Ovary (tissue), 9 donors: ENCODE measurements around the gene ANAPC10. TPM values are rescaled to one million over a fixed set of nuclear protein-coding genes. Genes with fewer than 3 reads are reported as not detected.

ENCODE experiments used
- DNase-seq, 5 donors: peaks; one replicate each; pipeline ENCODE4 v3.0.0-alpha.2; 2019 to 2020
- H3K27ac ChIP-seq, 2 donors: fragments of 200-600 bp; one replicate each; pipeline versions ENCODE4 v1.5.1 to v1.8.0; 2019 to 2022
- H3K27me3 ChIP-seq: fragments of 200-600 bp; one replicate; pipeline ENCODE4 v1.8.0; 2022
- H3K36me3 ChIP-seq: fragments of 200-600 bp; sonication (generic); one replicate; pipeline ENCODE4 v1.5.1; 2019
- H3K4me1 ChIP-seq: one replicate; pipeline ENCODE4 v1.8.1; 2013; ENCODE audit warnings: mild to moderate bottlenecking, moderate library complexity; ENCODE audit not compliant: insufficient read depth
- H3K4me3 ChIP-seq: fragments of 200-600 bp; sonication (generic); one replicate; pipeline ENCODE4 v1.5.1; 2017
- H3K9me3 ChIP-seq, 2 donors: fragments of 200-600 bp in 1 of 2; sonication (generic) in 1 of 2; one replicate each; pipeline versions ENCODE4 v1.5.1 to v1.8.1; 2013 to 2019; ENCODE audit warnings: mild to moderate bottlenecking in 1 of 2, moderate library complexity in 1 of 2
- EP300 ChIP-seq: sonication (generic); formaldehyde crosslinking; IDR thresholded peaks from one replicate; pipeline ENCODE4 v1.6.1; 2017; ENCODE audit warnings: antibody characterized with exemption
- POLR2A ChIP-seq: fragments of 450-650 bp; IDR thresholded peaks from one replicate; pipeline ENCODE4 v1.6.1; 2017; ENCODE audit warnings: antibody characterized with exemption, mild to moderate bottlenecking, moderate library complexity
- WGBS, 3 donors: extraction: QIAGEN DNeasy Blood & Tissue Kit in 1 of 3; methylation state at CpG; one replicate each; pipeline versions ENCODE4 v1.1.5 to v1.1.7; 2013 to 2017; 5-methylcytosine and 5-hydroxymethylcytosine counted together
- intact Hi-C, 4 donors: fragments of 100-400 bp; cut with DNase I; formaldehyde crosslinking; loops; one replicate each; pipeline versions ENCODE4 v1.11.0 to v1.15.1; 2022 to 2023
- polyA plus RNA-seq, 2 donors: library from polyadenylated mRNA; stranded (reverse); fragments of 200-250 nt in 1 of 2; fragments of 350-450 nt in 1 of 2; fragmentation: Illumina TruSeq in 1 of 2; extraction: RNeasy Lipid Tissue Mini Kit (QIAGEN cat#74804) in 1 of 2; gene quantifications; one replicate each; pipeline ENCODE4 v1.2.3, GENCODE V29; 2013 to 2014
- total RNA-seq, 7 donors: library from RNA; depleted of rRNA in 2 of 7; stranded (reverse); fragments of >200 nt in 2 of 7; fragmentation: NEBNext Ultra II Directional in 3 of 7; extraction: Animal tissue kit (Norgen Biotek cat#: 25700) in 3 of 7; gene quantifications; one replicate each; pipeline versions ENCODE4 v1.1.0 to v1.2.4, GENCODE V29; 2016 to 2023
- TF ChIP-seq, protein P1 (sequence below), 3 donors: fragments of 450-650 bp in 2 of 3; fragments of 200-600 bp in 1 of 3; IDR thresholded peaks; one replicate each; pipeline versions ENCODE4 v1.5.1 to v1.8.0; 2016 to 2022; ENCODE audit warnings: antibody characterized with exemption in 3 of 3, mild to moderate bottlenecking in 1 of 3
- donor health status: DM: no; HTN: no; CAD: no; lungs with moderate emphysema.
- donor health status: DM: no; HTN: no; CAD: no.
- donor health status: Bipolar disorder and iron deficiency.
- donor health status: DM: yes; HTN: yes; CAD: no.
- donor health status: DM: no; HTN: no; CAD: no.
- donor health status: DM: yes; HTN: yes; CAD: no.

Gene ANAPC10
- total and polyA plus RNA-seq, 9 donors: 13.3 to 27.8 (median 18.9) TPM

DNA sequence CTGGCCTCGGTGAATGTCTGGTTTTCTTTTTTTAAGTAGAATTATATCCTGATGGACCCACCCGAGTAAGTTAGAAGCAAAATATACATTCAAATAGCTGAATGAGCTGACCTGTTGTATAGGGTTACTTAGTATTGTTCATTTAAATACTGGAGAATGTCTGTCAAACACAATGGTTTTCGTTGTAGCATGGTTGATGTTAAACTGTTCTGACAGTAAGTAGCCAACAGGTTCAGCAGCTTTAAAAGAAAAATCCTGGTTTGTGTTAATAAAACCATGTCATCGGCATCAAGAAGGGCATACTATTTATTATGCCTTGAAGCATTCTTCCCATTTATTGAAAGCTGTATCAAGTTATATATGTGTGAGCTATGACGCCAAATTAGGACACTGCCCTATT lies 149.6 kb downstream of the ANAPC10 start:
- intact Hi-C loops: no loop called here
- WGBS, 3 donors: 86 to 92% (median 88%) methylated on average over 5 of the region's 5 CpGs

DNA sequence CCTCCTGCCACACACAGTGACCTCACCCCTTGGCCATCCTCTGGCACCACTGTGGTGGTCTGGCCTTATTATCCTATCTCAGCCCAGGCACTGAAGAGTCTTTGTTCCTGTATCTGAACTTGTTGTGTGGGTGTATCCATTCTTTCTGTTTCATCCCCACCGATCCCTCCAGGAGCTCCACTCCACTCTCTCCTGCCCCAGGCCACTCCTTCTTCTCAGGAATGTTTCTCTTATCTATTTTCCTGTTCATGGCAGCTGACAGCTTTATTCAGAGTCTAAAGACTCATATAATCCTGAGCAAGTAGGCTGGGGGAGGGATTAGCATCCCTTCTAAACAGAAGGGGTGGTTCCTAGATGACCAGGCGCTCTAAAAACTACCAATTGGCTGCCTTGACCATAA lies 150.0 kb downstream of the ANAPC10 start:
- TF ChIP-seq, protein P1, sequence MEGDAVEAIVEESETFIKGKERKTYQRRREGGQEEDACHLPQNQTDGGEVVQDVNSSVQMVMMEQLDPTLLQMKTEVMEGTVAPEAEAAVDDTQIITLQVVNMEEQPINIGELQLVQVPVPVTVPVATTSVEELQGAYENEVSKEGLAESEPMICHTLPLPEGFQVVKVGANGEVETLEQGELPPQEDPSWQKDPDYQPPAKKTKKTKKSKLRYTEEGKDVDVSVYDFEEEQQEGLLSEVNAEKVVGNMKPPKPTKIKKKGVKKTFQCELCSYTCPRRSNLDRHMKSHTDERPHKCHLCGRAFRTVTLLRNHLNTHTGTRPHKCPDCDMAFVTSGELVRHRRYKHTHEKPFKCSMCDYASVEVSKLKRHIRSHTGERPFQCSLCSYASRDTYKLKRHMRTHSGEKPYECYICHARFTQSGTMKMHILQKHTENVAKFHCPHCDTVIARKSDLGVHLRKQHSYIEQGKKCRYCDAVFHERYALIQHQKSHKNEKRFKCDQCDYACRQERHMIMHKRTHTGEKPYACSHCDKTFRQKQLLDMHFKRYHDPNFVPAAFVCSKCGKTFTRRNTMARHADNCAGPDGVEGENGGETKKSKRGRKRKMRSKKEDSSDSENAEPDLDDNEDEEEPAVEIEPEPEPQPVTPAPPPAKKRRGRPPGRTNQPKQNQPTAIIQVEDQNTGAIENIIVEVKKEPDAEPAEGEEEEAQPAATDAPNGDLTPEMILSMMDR (IDR thresholded peaks at IDR 0.05): no peak
- TF ChIP-seq EP300 (no peak), POLR2A (no peak)
- intact Hi-C loops: no loop called here
- H3K27ac ChIP-seq: no peak overlapping the region
- 50 to 65% (median 62%) methylated on average over 2 of the region's 2 CpGs for WGBS, 3 donors
- no peaks in the 10 kb centered on the region for H3K4me1 ChIP-seq
- no peaks in the 10 kb centered on the region for H3K36me3 ChIP-seq
- peaks cover 0 to 4% of the 10 kb centered on the region in 2 donors for H3K9me3 ChIP-seq
- H3K4me3 ChIP-seq: no peak overlapping the region
- DNase-seq: no peak
- no peaks in the 10 kb centered on the region for H3K27me3 ChIP-seq

More for the DNA sequence above, 149.6 kb downstream of the ANAPC10 start:
- Histone ChIP-seq H3K9me3 (peaks cover 0 to 4% of the 10 kb centered on the region in 2 donors), H3K36me3 (no peaks in the 10 kb centered on the region), H3K4me3 (no peak overlapping the region), H3K4me1 (no peaks in the 10 kb centered on the region), H3K27me3 (no peaks in the 10 kb centered on the region), H3K27ac (no peak overlapping the region)
- TF ChIP-seq EP300 (no peak), POLR2A (no peak)
- TF ChIP-seq, protein P1 (IDR thresholded peaks at IDR 0.05): no peak
- DNase-seq: no peak

Other genes starting within 250 kb of the ANAPC10 start
- 10 to 100 TPM; 39.1 to 70.1 (median 51.8) TPM for gene ABCE1, start 115 bp upstream of the ANAPC10 start, total RNA-seq
- 10 to 100 TPM; 20.4 to 29.2 TPM for gene ABCE1, start 115 bp upstream of the ANAPC10 start, polyA plus RNA-seq
- 10 to 100 TPM; 23.5 to 37.1 (median 33.3) TPM for gene OTUD4, start 82.4 kb upstream of the ANAPC10 start, total RNA-seq
- gene OTUD4, start 82.4 kb upstream of the ANAPC10 start, polyA plus RNA-seq: 10 to 100 TPM; 10.8 to 19.9 TPM